GM18511 (cell line): ENCODE measurements around the gene LIPG.

ENCODE experiments used
- ATAC-seq: cut with Tn5 transposase; IDR thresholded peaks from one replicate; pipeline ENCODE4 v1.9.1; 2021; ENCODE audit warnings: mild to moderate bottlenecking, moderate library complexity; ENCODE audit not compliant: unreplicated experiment

The LIPG gene

GRCh38 chr18:49609256-49610021 is 47.6 kb downstream of the LIPG start:
- no peak for ATAC-seq

DNA sequence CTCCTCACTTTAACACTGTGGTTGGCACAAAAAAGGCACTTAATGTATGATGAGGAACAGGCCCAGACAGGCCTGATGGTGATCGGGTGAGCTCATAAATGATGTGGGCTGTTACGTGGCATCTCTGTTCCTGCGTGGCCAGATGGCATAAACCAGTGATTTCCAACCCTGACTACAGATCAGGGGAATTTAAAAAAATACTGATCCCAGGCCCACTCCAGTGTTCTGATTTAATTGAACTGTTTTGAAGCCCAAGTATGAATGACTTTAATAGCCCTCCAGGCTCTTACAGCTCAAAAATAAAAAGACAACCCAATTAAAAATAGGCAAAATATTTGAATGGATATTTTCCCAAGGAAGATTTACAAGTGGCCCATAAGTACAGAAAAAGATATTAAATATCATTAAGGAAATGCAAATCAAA is 48.2 kb downstream of the LIPG start:
- no peak for ATAC-seq

- no peak for ATAC-seq
Observed at GRCh38 chr18:49611316-49611715, 49.5 kb downstream of the LIPG start.

GRCh38 chr18:49612515-49613033 is 50.7 kb downstream of the LIPG start:
- ATAC-seq: peak; percentile 92

DNA sequence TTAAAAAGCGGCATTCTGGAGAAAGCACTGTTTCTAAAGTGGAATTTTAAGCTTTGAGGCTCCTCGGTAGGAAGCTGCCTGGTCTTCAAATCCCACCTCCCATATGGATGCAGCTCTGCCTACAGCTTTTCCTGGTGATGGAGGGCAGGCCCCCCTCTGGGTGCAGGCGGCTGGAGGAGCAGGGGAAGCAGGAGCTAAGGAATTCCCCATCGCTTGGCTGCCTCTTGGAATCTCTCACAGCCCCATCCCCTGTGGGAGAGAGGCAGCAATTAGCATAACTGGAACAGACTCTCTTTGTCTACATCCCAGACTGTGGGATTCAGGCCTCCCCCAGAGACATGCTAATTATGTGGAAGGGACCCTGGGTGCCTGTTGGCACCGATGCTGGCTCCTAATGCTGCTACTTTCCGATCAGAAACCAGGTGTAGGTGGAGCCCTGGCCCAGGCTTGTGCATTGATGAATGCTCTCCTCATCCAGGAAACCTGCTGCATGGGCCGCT is 51.3 kb downstream of the LIPG start:
- ATAC-seq: no peak

DNA sequence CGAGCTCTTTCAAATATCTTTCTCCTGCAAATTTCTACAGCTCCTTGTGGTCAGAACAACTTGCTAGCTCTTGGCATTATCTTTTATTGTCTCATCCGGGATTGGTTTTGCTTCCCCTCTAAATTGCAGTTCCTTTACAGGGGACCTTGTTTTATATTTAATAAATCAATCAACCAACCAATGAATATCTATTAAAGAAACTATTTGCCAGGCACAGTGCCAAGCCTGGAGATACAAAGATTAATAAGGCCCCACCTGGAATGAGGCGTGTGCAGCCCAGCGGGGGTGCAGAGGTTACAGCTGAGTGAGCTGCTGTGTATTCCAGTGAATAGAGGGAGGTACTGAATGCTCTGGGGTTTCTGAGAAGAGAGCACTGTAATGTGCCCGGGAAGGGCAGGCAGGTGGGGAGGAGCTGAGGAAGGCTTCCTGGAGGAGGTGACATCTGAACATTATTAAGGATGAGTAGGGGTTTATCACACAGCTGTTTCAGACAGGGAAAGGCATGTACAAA is 51.8 kb downstream of the LIPG start:
- ATAC-seq: no peak

- no peak for ATAC-seq
Observed at GRCh38 chr18:49616618-49617328, 54.9 kb downstream of the LIPG start.

- no peak for ATAC-seq
Observed at GRCh38 chr18:49617329-49617695, 55.5 kb downstream of the LIPG start.

- ATAC-seq: no peak
Observed at GRCh38 chr18:49617865-49618264, 56.0 kb downstream of the LIPG start.

- no peak for ATAC-seq
Observed at GRCh38 chr18:49618742-49619681, 57.2 kb downstream of the LIPG start.

GRCh38 chr18:49619801-49620200 is 57.9 kb downstream of the LIPG start:
- no peak for ATAC-seq

- ATAC-seq: no peak
Observed at GRCh38 chr18:49621301-49621700, 59.4 kb downstream of the LIPG start.

DNA sequence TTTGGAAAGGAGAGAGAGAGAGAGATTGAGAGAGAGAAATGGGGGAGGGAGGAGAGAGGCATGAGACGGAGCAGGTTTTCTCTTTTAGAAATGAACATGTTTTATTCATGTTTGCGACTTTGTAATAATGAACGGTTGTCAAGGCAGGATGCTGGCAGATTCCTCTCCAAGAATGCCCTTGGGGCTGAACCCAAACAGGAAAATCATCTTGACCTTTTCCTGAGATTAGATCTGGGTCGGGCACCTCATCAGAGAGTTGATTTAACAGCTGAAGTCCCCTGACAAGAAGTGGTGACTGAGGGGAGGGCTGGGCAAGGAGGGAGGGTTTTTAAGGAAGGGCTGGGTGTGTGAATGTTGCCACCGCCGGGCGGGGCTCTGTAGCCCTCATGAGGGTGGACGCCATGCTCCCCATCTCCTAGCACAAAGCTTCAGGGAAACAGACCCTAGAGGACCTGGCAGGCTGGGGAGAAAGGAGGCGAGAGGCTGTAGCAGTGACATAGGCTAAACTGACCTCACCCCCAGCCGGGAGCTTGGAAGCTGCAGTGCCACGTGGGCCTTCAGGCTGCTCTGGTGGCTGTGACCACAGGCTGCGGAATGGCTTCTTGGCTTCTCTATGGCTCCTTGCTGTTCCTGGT is 60.0 kb downstream of the LIPG start:
- no peak for ATAC-seq

GRCh38 chr18:49623571-49623970 is 61.7 kb downstream of the LIPG start:
- no peak for ATAC-seq

GRCh38 chr18:49625021-49625691 is 63.3 kb downstream of the LIPG start:
- ATAC-seq: no peak

GRCh38 chr18:49626842-49627467 is 65.1 kb downstream of the LIPG start:
- ATAC-seq: no peak

GRCh38 chr18:49628119-49628518 is 66.3 kb downstream of the LIPG start:
- no peak for ATAC-seq

DNA sequence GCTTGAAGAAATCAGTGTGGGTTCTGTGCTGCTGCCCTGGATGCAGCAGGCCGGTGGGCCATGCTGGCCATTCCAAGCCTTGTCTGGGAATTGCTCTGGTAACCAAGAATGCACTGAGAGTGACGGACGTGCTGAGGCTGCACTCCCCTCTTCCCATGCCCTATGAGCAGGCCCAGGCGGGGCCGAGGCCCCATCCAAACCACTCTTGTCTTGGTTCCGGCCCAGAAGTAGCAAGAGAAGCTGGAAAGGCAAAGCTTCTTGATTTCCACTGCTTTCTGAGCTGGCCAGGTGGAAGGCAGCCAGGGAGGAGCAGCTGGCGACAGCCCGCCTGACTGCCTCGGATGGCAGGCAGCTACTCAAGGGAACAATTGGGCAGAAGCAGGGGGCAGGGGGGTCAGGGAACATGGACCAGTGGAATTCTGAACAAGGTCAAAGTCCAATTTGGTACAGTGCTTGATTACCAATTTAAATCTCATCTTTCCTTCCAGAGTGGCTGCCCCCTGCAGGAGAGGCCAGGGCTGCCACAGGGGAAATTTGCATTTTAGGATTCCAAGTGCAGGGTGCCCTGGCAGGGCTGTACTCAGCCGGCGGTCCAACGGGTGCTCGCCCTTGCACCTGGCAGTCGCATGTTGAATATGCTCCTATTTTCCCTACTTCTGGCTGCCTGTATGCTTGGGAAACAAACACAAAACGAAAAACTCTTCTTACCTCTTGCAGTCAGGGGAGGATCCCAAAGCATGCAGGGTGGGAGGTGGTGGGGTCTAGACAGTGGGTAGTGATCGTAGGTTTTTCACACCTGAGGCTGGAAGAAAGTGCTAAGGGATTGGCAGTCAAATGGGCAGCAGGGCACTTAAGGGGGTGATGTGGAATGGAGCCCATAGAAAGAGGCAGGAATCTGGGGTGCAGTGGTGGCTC is 67.3 kb downstream of the LIPG start:
- no peak for ATAC-seq
